AG09319 (cell line): ENCODE data around the gene FAM234B.
"Not testable (repeated sequence)": the region's sequence is repeated elsewhere in the genome, so short reads cannot be mapped to it uniquely, and the experiment has no call there.

ENCODE experiments used
- DNase-seq: peaks from one replicate; pipeline ENCODE4 v3.0.0-alpha.2; 2010; ENCODE audit warnings: low read depth; ENCODE audit errors: extremely low read depth
- TF ChIP-seq, protein P1 (sequence below): IDR thresholded peaks from 2 replicates; pipeline ENCODE4 v1.5.1; 2011; ENCODE audit warnings: low read depth, mild to moderate bottlenecking, inconsistent platforms, low read length, moderate library complexity

The FAM234B gene

DNA sequence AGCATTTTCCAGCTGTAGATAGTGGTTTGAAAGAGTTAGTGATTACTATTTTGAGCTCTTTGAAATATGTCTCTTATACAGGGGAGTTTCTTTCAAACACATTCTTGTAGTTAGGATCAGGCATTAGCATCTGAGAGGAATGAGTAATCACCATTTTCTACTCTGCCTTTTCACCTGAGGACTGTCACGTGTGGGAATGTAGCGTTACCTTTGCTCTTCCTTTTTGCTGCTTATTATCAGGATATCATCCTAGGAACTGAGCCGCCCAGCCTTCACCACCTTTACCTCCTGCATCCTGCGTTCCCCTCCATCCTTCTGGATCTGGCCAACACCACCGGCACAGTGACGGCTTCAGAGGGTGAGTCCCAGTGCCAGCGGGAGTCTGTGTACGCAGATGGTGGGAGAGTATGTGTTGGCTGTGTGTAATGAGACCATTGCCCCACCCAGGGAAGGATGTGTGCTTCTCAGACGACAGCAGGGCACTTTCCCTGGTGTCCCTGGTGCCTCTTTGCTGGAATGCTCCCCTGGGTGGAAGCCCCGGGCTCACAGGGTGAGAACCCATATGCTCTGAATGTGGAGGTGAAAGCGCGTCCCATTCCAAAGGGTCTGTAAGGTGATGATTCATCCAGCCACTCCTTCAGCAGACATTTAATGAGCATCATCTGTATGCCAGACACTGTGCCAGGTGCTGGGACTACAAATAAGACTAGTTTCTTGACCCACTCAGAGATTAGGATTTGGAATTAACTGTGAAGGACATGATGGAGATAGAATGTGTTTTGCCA, 31.8 kb downstream of the FAM234B start:
- TF ChIP-seq, protein P1, sequence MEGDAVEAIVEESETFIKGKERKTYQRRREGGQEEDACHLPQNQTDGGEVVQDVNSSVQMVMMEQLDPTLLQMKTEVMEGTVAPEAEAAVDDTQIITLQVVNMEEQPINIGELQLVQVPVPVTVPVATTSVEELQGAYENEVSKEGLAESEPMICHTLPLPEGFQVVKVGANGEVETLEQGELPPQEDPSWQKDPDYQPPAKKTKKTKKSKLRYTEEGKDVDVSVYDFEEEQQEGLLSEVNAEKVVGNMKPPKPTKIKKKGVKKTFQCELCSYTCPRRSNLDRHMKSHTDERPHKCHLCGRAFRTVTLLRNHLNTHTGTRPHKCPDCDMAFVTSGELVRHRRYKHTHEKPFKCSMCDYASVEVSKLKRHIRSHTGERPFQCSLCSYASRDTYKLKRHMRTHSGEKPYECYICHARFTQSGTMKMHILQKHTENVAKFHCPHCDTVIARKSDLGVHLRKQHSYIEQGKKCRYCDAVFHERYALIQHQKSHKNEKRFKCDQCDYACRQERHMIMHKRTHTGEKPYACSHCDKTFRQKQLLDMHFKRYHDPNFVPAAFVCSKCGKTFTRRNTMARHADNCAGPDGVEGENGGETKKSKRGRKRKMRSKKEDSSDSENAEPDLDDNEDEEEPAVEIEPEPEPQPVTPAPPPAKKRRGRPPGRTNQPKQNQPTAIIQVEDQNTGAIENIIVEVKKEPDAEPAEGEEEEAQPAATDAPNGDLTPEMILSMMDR, result no peak
- no peak for DNase-seq

DNA sequence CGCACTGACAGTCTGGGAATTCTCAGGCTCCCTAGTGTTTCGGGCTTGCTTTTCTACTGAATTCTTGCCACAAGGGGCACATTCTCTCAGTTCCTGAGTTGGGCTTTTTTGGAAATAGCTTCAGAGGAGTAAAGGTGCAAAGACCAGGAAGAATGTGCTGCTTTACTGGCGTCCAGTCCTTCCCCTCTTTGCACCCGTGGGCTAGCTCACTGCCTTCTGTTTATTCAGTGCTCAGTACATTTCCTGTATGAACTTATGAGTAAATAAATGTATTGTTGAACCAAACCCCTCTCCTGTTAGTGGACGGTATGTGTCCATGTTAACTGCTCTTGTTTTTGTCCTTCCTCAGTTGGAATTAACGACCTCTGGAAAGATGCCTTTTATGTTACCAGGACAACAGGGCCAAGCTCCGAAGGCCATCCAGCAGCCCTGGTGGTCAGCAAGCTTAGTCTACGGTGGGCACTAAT, 35.3 kb downstream of the FAM234B start:
- DNase-seq, result no peak
- TF ChIP-seq, protein P1, result no peak

DNA sequence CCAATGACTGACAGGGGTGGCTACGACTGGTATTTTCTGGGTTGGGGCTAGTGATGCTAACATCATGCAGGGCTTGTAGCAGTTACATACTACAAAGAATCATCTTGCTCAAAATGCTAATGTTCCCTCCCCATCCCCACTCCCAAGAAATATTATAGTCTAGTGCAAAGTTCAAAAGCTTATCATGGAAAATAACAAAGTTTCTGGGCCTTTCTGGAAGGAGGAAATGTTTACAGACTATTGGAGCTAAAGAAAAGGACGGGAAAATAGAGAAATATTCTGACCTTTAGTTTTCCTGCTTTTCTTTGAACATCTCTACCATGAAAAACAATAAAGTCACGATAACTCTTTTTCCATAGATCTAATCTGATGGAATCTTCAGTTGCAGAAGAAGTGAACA, 36.1 kb downstream of the FAM234B start:
- no peak for DNase-seq
- TF ChIP-seq, protein P1, result no peak

DNA sequence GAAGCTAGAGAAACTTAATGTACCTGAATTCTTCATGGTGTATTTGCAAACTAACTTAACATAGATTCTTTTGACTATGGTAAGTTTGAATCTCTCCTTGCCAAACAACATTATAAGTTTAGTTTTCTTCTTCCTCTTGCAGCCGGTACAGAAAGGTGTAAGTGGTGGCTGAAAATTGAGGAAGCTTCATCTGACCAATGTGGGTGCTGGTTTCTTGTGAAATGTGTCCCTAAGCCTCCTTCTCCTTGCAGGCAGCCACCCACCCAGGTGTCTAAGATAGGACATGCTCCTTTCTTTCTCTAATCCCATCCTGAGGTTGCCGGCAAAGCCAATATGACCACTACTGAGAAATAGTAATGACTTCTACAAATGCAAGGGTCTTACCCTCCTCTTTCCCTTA, 38.7 kb downstream of the FAM234B start:
- DNase-seq, result no peak
- TF ChIP-seq, protein P1, result no peak

DNA sequence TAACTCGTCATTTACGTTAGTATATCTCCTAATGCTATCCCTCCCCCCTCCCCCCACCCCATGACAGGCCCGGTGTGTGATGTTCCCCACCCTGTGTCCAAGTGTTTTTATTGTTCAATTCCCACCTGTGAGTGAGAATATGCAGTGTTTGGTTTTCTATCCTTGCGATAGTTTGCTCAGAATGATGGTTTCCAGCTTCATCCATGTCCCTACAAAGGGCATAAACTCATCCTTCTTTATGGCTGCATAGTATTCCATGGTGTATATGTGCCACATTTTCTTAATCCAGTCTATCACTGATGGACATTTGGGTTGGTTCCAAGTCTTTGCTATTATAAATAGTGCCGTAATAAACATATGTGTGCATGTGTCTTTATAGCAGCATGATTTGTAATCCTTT, 39.5 kb downstream of the FAM234B start:
- DNase-seq, result not testable (repeated sequence)

DNA sequence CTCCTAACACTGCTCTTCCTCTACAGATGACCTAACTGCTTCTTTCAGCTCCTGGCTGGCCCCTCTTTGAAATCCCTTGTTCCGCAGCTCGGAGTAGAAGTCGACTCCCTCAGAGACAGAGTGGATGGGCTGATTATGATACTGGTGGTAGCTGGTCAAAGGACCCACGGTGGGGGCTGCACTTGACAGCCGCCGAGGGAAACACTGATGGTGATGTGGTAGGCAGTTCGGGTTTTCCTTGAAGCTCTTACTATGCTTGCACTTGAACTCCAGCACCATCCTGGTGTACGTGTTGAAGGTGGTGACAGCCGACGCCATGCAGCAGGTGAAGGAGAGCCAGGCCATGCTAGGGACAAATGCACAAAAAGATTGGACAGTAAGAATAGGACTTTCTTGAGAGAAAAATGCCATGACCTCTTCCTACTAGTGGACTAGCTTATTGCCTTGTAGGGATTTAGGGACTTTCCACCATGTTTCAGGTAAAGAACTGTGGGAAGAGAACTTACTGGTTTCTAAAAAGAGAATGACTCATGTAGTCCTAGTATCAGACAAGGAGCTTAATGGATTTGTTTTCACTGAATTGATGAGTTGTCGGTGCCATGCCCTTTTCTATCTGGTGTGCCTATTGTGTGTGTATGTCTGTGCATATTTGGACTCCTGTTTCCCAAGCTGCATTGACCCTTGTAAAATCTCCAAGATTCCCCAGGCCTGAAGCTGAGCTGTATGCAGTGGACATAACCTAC, 40.9 kb downstream of the FAM234B start:
- TF ChIP-seq, protein P1, result no peak

DNA sequence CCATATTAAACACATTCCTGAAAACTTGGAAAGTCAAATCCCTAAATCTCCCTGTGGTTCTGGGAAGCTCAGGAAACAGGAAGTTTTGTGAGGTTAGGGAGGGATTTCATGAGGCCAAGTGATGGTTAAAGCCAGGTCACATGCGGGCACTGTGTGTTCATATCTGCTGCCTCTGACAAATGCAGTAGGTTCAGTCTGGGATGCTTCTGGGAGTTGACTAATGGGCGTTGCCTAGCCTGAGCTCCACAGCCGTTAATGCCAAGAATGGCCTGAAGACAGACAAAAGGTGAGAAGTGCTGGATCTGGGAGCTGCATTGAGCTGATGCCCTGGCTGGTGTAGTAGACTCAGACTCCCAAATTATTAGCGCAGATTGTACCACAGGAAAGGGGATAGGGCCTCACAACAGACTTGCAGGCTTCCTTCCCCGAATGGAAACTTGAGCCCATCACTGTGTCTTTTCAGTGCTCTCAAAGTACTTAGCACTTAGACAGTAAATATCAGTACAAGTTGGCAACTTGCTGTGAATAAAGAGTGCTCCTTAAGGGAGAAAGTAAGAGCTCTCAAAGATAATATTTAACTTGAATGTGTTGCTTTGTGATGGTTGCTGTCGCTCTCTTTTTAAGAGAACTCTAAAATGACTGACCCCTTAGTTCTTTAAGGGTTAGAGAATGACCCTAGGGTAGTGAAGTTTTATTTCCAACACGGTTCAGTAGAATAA, 41.9 kb downstream of the FAM234B start:
- TF ChIP-seq, protein P1, result no peak
- DNase-seq, result no peak

More for the DNA sequence above, 40.9 kb downstream of the FAM234B start:
- no peak for DNase-seq
